NCI-H2107 treated with DMSO at 0.1 percent for 48 hours (cell line): ENCODE data around the gene REG1A.

ENCODE experiments used
- DNase-seq: peaks from one replicate; lab custom pipeline; 2025; ENCODE audit not compliant: unreplicated experiment; lab: John Stamatoyannopoulos, UW

Gene REG1A

GRCh38 chr2:79124907-79125720 lies 4.8 kb downstream of the REG1A start:
- DNase-seq = no peak

GRCh38 chr2:79125721-79125985 lies 5.4 kb downstream of the REG1A start:
- DNase-seq = no peak

DNA sequence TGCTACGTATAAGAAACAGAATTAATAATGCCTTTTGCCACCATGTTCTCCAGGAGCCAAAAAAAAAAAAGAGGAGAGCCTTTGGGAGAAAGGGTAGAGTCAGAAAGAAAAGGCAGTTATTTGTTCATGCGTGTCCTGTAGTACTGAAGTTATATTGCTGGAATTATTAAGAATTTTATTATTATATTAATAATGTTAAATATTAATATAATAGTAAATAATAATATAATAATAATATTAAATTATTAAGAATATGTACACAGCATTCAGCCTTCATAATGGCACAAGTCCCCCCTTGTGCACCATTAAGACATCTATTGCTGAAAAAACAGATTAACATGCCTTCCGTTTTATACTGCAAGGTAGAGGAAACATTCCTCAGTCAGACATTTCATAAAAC lies 8.1 kb downstream of the REG1A start:
- DNase-seq = no peak

- no peak for DNase-seq
Observed at GRCh38 chr2:79129260-79129659, 9.0 kb downstream of the REG1A start.

DNA sequence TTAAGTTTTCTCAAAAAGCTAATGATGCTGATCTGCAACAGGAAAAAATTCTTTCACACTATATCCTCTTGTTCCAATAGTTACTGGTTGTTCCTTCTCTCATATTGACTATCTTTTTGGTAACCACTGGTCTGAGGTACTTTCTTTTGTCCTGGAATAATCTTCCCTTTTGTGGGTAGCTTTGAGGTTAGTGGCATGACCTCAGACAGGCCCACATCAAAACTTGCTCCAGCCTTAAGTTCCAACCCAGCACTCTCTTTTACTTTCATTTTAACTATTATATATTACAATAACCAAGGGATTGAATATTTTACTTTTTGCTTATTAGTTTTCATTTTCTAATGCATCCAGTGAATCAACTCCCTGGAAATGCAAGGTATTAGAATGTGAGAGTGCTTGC lies 9.5 kb downstream of the REG1A start:
- DNase-seq = no peak

GRCh38 chr2:79131687-79132086 lies 11.4 kb downstream of the REG1A start:
- no peak for DNase-seq

- DNase-seq = no peak
Observed at GRCh38 chr2:79138385-79138784, 18.1 kb downstream of the REG1A start.

DNA sequence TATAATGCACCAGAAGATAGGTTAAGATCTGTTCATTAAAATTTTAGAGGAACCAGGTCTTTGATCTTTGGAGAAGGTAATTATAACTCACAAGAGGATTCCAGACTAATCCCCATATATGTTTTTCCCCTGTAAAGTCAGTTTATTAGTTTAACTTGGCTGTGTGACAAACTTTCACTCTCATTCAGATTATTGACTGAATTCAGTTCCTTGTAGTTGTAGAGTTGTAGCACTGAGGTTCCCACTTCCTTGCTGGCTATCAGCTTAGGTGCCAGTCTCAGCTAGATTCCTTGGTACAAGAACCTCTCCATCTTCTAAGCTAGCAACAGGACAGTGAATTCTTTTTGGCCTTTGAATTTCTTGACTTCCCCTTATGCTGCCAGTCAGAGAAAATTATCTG lies 19.1 kb downstream of the REG1A start:
- DNase-seq = no peak

GRCh38 chr2:79155826-79156476 lies 35.7 kb downstream of the REG1A start:
- DNase-seq = no peak

DNA sequence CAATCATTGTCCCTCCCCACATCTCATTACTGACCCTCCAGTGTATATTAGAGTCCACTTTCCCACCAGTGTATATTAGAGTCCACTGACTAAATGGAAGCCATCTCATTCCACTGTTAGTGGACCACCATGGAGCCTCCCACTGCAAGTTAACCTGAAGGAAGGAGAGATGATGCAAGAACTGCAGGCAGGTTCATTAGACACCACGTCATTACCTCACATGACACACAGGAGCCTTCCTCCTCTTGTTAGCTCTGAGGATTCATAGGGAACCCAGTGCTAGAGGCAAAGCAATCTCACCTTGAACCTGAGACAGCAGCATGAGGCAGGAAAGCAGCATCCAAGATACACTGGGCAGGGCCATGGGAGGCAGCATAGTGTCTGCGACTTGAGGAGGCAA lies 38.7 kb downstream of the REG1A start:
- DNase-seq = no peak

DNA sequence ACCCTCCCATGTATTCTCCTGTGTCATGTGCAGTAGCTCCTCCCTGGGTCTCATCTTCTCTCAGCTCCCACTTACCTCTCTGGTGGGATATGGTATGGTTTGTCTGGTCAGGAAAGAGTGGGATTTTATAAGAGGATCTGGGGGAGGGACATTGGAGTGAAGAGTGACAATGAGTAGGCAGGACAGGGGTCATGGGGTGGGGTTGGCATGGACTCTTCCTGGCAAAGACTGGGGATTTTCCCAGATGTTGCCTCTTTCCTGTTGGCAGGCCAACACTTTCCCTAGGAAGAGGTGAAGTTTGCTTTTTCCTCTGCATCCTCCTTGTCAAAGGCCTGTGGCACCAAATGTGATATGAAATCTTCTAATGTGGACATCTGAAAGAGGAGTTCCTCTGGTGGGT lies 39.4 kb downstream of the REG1A start, which contains the start of gene REG3A:
TSS of gene REG3A (minus strand) at position 101 of the 400 bp plus-strand sequence. CDS start 348 bp downstream, outside the sequence.
- no peak for DNase-seq

DNA sequence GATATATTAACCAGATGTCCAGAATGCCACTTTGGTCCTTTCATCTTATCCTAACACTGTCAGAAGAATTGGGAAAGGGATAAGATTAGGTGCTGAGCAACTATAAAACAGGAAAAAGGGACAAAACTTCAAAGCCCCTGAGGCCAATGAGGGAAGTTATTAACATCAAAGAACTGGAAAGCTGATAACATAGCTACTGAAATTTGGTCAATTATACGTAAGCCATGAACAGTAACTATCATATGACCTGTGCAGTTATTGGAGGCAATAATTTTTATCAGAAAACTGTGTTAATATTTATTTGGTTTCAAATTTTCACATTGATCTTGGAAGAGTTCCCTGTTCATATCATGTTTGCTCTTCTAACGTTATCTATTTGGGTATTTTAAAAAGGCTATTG lies 41.8 kb downstream of the REG1A start:
- no peak for DNase-seq

DNA sequence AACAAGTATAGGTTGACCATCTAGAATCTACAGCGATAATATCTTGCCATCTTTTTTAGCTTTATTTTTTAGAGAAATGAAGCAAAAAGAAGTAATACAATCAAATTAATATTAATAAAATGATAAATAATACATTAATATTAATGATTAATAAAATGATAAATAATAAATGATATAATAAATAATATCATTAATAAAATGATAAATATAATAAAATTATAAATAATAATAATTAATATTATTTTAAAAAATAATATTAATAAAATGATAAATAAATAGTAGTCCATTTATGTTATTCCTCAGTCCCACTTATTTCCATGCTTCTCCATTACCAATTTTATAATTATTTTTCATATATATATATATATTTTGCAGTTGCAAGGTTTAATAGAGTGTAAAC lies 42.5 kb downstream of the REG1A start:
- no peak for DNase-seq

DNA sequence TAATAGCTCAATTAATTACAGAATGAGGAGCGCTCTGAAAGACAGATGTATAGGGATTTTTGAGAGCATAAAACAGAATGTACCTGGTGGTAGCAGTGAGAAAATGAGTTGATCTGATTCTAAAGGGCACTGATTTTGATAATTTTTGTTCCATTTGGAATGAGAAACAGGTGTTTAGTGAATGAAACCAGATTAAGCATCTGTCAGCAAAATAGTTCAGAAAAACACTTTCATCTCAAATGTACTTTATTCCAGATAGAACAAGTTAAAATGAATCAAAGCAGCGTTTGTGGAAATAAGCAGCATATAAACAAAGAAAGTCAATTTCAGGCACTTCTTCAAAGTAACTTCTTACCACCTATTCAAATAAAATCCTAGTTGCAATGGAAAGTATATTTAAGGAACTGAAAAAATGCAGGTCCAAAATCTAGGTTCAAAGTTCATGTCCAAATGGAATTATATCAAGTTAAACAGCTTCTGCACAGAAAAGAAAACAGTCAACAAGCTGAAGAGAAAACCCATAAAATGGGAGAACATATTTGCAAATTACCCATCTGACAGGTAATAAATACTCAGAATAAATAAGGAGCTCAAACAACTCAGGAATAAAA lies 51.2 kb downstream of the REG1A start:
- no peak for DNase-seq
